Endothelial cell of umbilical vein (primary cell): ENCODE measurements around the gene TAS2R41. TPM values are rescaled to one million over a fixed set of nuclear protein-coding genes. Genes with fewer than 3 reads are reported as not detected.

Source experiments
- BruUV-seq: library from RNA; stranded (reverse); fragments of 400-500 nt; replicated peaks from 2 replicates; lab custom pipeline; 2021; lab: Mats Ljungman, UMichigan
- CTCF ChIA-PET: fragments of 300-600, 350-600 bp; sonication (Branson Sonifier 250); formaldehyde crosslinking; loops from one replicate; lab custom pipeline; 2021; ENCODE audit warnings: antibody characterized with exemption, inconsistent platforms; lab: Charles Lee
- POLR2A ChIA-PET: fragments of 300-600, 350-600 bp; sonication (Branson Sonifier 250); formaldehyde crosslinking; loops from one replicate; lab custom pipeline; 2021; ENCODE audit warnings: antibody characterized with exemption, inconsistent platforms; lab: Charles Lee
- DNase-seq: peaks from one replicate; pipeline ENCODE4 v3.0.0-alpha.2; 2011; ENCODE audit warnings: low read depth, low spot score
- FAIRE-seq: peaks from 2 replicates; lab custom pipeline; 2011; peaks lifted over from hg19 to GRCh38; lab: Jason Lieb, UNC
- H2AFZ ChIP-seq: 2 replicates; pipeline ENCODE4 v1.6.0; 2012; ENCODE audit warnings: low read depth, low read length, control low read depth, inconsistent platforms
- H3K27ac ChIP-seq: 2 replicates; pipeline ENCODE4 v1.5.1; 2011; ENCODE audit warnings: low read depth, mild to moderate bottlenecking, control low read depth, low read length, moderate library complexity; ENCODE audit not compliant: insufficient read depth
- H3K27me3 ChIP-seq, 2 experiments: 2 replicates each; pipeline versions ENCODE4 v1.6.0 to v1.6.1; 2011; ENCODE audit warnings: low read length in 2 of 2, mixed read lengths in 1 of 2; ENCODE audit not compliant: control insufficient read depth in 2 of 2, insufficient read depth in 2 of 2
- H3K36me3 ChIP-seq, 2 experiments: 2 replicates in 1 of 2; 3 replicates in 1 of 2; pipeline ENCODE4 v1.5.1; 2011; ENCODE audit warnings: low read length in 2 of 2, mild to moderate bottlenecking in 1 of 2, moderate library complexity in 1 of 2; ENCODE audit not compliant: control insufficient read depth in 2 of 2, insufficient read depth in 2 of 2; ENCODE audit errors: extremely low read depth in 1 of 2
- H3K4me1 ChIP-seq: 3 replicates; pipeline ENCODE4 v1.5.1; 2011; ENCODE audit warnings: mild to moderate bottlenecking, low read length; ENCODE audit not compliant: control insufficient read depth, insufficient read depth; ENCODE audit errors: extremely low read depth
- H3K4me2 ChIP-seq: 2 replicates; pipeline ENCODE4 v1.6.1; 2011; ENCODE audit warnings: low read length, control low read depth, mixed read lengths; ENCODE audit not compliant: insufficient read depth
- H3K4me3 ChIP-seq, 3 experiments: fragments of 200-600 bp in 1 of 3; sonication (generic), shearing (Covaris generic) in 1 of 3; replicated peaks in 1 of 3; 2 replicates each; pipeline ENCODE4 v1.5.1; 2011 to 2016; ENCODE audit warnings: control low read depth in 3 of 3, low read length in 3 of 3, mild to moderate bottlenecking in 2 of 3, inconsistent platforms in 1 of 3, low read depth in 1 of 3, moderate library complexity in 1 of 3; ENCODE audit not compliant: insufficient read depth in 1 of 3
- H3K79me2 ChIP-seq: 2 replicates; pipeline ENCODE4 v1.6.0; 2012; ENCODE audit warnings: low read length, inconsistent platforms; ENCODE audit not compliant: control insufficient read depth, insufficient read depth
- H3K9ac ChIP-seq: replicated peaks from 2 replicates; pipeline ENCODE3; 2011; ENCODE audit warnings: low read length, control low read depth; ENCODE audit not compliant: insufficient read depth; ENCODE audit errors: extremely low read depth
- H3K9me1 ChIP-seq: replicated peaks from 3 replicates; pipeline ENCODE4 v1.6.0; 2011; ENCODE audit warnings: mild to moderate bottlenecking, low read length; ENCODE audit not compliant: control insufficient read depth, insufficient read depth; ENCODE audit errors: extremely low read depth
- H3K9me3 ChIP-seq: replicated peaks from 2 replicates; pipeline ENCODE4 v1.5.1; 2012; ENCODE audit warnings: low read length, inconsistent platforms; ENCODE audit not compliant: control insufficient read depth, insufficient read depth
- H4K20me1 ChIP-seq: replicated peaks from 2 replicates; pipeline ENCODE3; 2011; ENCODE audit warnings: mild to moderate bottlenecking, low read length; ENCODE audit not compliant: control insufficient read depth, insufficient read depth; ENCODE audit errors: extremely low read depth
- CTCF ChIP-seq, 2 donors: IDR thresholded peaks; 1 replicate in 1 of 2; 2 replicates in 1 of 2; pipeline ENCODE4 v1.5.1; 2011; ENCODE audit warnings: low read length in 2 of 2, mild to moderate bottlenecking in 2 of 2, moderate library complexity in 2 of 2, control low read depth in 1 of 2, inconsistent platforms in 1 of 2, low read depth in 1 of 2; ENCODE audit not compliant: insufficient read depth in 1 of 2; ENCODE audit errors: extremely low read depth in 1 of 2
- EZH2 ChIP-seq: IDR thresholded peaks from 2 replicates; pipeline ENCODE4 v1.6.1; 2012; ENCODE audit warnings: borderline replicate concordance, low read depth, mild to moderate bottlenecking, moderate library complexity, low read length, inconsistent platforms; ENCODE audit not compliant: severe bottlenecking
- FOS ChIP-seq: IDR thresholded peaks from 2 replicates; pipeline ENCODE4 v1.6.1; 2011; ENCODE audit warnings: mild to moderate bottlenecking, low read length, moderate library complexity, borderline replicate concordance; ENCODE audit not compliant: insufficient read depth
- GATA2 ChIP-seq: IDR thresholded peaks from 2 replicates; pipeline ENCODE4 v1.7.0; 2011; ENCODE audit warnings: low read depth, mild to moderate bottlenecking, moderate library complexity, mixed read lengths, low read length; ENCODE audit not compliant: insufficient read length, insufficient read depth
- JUN ChIP-seq: IDR thresholded peaks from 2 replicates; pipeline ENCODE4 v1.6.1; 2011; ENCODE audit warnings: borderline replicate concordance, low read depth; ENCODE audit not compliant: insufficient read length, insufficient read depth
- MAX ChIP-seq: IDR thresholded peaks from 2 replicates; pipeline ENCODE4 v1.6.1; 2011; ENCODE audit not compliant: insufficient read depth, insufficient read length
- MYC ChIP-seq: IDR thresholded peaks from one replicate; pipeline ENCODE4 v1.6.1; 2011; ENCODE audit warnings: mild to moderate bottlenecking, low read depth, low read length
- POLR2A ChIP-seq: IDR thresholded peaks from 2 replicates; pipeline ENCODE4 v1.6.1; 2012; ENCODE audit warnings: low read depth, mild to moderate bottlenecking, control low read depth, low read length
- POLR2AphosphoS5 ChIP-seq: IDR thresholded peaks from 2 replicates; pipeline ENCODE4 v1.6.1; 2012; ENCODE audit warnings: low read depth, mild to moderate bottlenecking, control low read depth, low read length, moderate library complexity; ENCODE audit not compliant: insufficient read depth
- dilution Hi-C: fragments of 300-500 bp; cut with MboI; formaldehyde crosslinking; loops from one replicate; pipeline ENCODE4 v1.15.0; 2019; ENCODE audit warnings: low sequenced_read_pairs; ENCODE audit not compliant: extremely low pct_ligation_motif_present
- intact Hi-C: fragments of 100-400 bp; cut with micrococcal nuclease; formaldehyde crosslinking; loops from one replicate; pipeline ENCODE4 v1.10.0; 2022
- polyA plus RNA-seq, 4 experiments: library from polyadenylated mRNA; depleted of rRNA in 3 of 4; stranded (reverse) in 3 of 4; unstranded in 1 of 4; fragments of >200 nt; gene quantifications; 2 replicates each; pipeline versions ENCODE4 v1.2.1 to v1.2.3, GENCODE V29; 2011 to 2012; ENCODE audit warnings: missing spikeins in 1 of 4
- total RNA-seq: library from RNA; stranded (reverse); gene quantifications from 2 replicates; pipeline ENCODE4 v1.2.3, GENCODE V29; 2021

TAS2R41 gene
- total and polyA plus RNA-seq, 2 donors (not counting 3 experiments of a cell fraction or from before 2014, with no cell fraction given) = not detected

- Histone ChIP-seq H2AFZ (no peak overlapping the region), H3K9me1 (no peaks in the 10 kb centered on the region), H3K9me3 (no peaks in the 10 kb centered on the region), H4K20me1 (no peaks in the 10 kb centered on the region), H3K27ac (no peak overlapping the region), H3K9ac (no peak overlapping the region), H3K27me3 (no peaks in the 10 kb centered on the region), H3K79me2 (no peaks in the 10 kb centered on the region), H3K4me3 (no peak overlapping the region), H3K36me3 (no peaks in the 10 kb centered on the region), H3K4me1 (no peaks in the 10 kb centered on the region), H3K4me2 (no peak overlapping the region)
- CTCF ChIA-PET = interaction anchor here (0.6 kb wide), 1 partner anchor 181 kb away, joined by 4 read pairs; no protein-coding TSS in a partner anchor
- POLR2A ChIA-PET = no interaction called here
- no TSS peak for BruUV-seq
- dilution Hi-C loops = loop anchor here (25.0 kb wide), 1 partner anchor 127 kb away; the partner anchor contains the start of gene ZYX
- DNase-seq = no peak
- intact Hi-C loops = no loop called here
- FAIRE-seq = no peak
- TF ChIP-seq EZH2 = no peak
- TF ChIP-seq JUN = no peak
- TF ChIP-seq POLR2AphosphoS5 = no peak
- no peak for TF ChIP-seq POLR2A
- TF ChIP-seq MAX = no peak
- TF ChIP-seq CTCF (IDR thresholded peaks at IDR 0.05; ENCODE audit: extremely low read depth in 1 of 2, insufficient read depth in 1 of 2, low read depth in 1 of 2, low read length in 2 of 2) = no peak
- no peak for TF ChIP-seq GATA2
- no peak for TF ChIP-seq FOS
- no peak for TF ChIP-seq MYC
These were observed 36.8 kb downstream of the TAS2R41 start for GRCh38 chr7:143514487-143514886.
